ENCODE data around the gene DCDC2C.

DCDC2C gene

DNA sequence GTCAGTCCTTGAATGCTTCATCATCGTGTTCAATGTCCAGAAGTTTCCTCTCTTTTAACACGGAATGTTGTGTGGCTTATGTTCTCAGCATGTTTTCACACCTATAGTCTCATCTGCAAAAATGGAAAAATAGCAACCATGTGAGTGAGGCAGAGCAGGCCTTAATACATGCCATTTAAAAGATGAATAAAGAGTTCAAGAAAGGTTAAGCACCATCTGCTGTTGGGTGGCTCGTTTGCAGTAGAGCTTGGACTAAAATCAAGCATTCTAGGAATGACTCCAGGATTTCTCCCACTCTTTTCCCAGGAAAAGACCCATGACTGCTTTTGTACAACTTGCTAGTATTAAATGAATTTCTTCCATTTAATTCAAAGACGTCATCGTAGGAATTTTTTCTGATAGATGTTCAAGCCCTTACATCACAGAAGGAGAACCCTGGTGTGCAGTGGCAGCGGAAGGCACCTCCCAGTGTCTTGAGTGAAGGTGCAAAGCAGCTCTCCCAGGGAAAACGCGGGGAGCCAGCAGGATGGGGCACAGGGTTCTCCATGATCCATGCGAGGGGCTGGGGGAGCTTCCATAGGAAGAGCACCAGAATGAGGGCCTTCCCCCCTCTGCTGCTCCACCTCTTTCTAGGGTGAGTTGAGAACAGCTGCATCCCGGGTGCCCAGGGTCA, 9.6 kb downstream of the DCDC2C start:
- no peak for DNase-seq

DNA sequence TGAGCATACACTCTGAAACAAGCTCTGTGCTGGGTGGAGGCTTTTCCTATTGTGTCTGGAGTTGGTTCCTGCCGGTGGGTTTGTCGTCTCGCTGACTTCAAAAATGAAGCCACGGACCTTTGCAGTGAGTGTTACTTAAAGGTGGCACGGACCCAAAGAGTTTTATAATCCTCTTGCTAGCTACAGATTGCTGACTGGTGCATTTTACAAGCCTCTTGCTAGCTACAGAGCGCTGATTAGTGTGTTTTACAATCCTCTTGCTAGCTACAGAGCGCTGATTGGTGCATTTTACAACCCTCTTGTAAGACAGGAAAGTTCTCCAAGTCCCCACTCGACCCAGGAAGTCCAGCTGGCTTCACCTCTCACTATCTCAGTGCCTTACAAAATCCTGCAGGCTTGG, 15.3 kb downstream of the DCDC2C start:
- no peak for DNase-seq

DNA sequence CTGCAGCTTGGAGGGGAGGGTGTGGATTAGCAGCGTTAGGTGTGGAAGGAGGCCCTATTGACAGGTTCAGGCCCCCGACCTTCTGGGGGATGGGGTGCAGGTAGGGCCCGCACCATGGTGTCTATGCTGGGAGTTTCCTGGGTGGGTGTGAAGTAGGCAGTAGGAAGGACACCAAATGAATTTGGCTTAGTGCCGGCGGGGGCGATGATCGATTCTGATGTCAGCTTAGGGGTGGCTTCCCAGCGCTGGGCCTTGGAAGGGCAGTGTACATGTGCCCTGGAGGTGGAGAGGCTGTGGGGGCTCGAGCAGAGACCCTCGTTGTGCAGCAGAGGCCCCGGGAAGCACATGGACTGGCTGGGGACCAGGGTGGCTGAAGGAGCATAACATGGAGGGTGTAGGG, 21.6 kb downstream of the DCDC2C start:
- no peak for DNase-seq

DNA sequence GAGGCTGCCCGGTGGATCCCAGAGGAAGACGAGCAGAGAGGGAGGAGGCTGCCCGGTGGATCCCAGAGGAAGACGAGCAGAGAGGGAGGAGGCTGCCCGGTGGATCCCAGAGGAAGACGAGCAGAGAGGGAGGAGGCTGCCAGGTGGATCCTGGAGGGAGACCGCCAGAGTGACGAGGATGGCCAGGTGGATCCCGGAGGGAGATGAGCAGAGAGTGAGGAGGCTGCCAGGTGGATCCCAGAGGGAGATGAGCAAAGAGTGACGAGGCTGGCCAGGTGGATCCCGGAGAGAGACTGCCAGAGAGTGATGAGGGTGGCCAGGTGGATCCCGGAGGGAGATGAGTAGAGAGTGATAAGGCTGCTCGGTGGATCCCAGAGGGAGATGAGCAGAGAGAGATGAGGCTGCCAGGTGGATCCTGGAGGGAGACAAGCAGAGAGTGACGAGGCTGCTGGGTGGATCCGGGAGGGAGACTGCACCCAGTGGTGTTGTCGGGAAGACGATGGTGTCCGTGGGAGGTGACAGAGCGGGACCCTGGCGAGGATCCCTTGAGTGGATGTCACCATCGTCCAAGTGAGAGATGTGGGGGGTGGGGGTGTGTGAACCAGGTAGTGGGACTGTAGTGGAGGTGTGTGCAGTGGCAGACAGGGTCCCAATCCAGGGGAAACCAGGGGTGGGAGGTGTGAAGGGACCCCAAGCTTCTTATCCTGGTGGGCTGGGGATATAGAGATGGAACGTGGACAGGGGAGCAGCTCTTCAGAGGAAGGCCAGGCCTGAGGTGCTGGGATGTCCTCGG, 22.3 kb downstream of the DCDC2C start:
- DNase-seq: no peak

DNA sequence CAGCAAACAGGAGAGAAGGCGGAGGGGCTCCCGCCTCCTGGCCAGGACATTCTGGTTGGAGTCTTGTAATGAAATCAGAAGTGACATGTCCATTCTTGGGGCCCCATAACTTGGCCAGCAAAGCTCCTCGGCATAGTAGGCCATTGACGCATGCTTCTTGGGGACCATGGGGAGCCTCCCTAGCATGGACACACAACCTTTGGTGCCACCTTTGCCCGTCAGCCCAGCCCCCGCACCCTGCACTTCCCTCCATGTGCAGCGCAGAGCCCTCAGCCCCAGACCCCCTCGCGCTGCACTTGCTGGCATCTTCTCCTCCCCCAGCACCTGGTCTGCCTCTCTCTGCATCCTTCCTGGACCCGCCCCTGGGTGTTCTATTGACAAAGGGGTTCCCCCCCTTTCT, 23.1 kb downstream of the DCDC2C start:
- DNase-seq: no peak

DNA sequence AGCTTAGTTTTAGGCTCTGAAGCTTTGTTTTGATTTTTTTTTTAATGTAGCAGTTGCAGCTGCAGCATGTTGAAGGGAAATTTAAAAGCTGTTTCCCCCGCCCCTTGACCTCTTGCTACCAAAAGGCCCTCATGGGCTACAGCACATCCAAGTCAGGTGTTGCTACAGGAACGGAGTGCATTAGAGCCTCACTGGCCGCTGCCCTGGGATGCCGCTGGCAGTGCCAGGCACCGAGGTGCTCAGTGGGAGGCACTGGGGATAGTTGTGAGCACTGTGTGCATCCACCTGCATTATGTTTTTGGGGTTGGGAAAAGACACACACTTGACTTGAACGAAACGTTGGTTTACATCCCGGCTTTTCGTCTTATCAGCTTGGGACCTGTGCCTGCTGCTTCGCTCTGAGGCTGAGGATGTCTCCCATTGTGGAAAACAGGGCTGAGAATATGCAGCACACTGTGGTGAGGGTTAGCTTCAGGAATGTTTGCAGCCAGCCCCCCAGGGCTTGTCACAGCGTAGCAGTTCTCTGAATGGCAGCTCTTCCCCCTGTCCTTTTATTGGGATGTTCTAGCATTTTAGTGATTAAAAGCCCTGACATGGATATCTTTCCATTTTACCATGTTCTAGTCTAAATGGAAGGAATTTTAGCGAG, 24.1 kb downstream of the DCDC2C start:
- no peak for DNase-seq

DNA sequence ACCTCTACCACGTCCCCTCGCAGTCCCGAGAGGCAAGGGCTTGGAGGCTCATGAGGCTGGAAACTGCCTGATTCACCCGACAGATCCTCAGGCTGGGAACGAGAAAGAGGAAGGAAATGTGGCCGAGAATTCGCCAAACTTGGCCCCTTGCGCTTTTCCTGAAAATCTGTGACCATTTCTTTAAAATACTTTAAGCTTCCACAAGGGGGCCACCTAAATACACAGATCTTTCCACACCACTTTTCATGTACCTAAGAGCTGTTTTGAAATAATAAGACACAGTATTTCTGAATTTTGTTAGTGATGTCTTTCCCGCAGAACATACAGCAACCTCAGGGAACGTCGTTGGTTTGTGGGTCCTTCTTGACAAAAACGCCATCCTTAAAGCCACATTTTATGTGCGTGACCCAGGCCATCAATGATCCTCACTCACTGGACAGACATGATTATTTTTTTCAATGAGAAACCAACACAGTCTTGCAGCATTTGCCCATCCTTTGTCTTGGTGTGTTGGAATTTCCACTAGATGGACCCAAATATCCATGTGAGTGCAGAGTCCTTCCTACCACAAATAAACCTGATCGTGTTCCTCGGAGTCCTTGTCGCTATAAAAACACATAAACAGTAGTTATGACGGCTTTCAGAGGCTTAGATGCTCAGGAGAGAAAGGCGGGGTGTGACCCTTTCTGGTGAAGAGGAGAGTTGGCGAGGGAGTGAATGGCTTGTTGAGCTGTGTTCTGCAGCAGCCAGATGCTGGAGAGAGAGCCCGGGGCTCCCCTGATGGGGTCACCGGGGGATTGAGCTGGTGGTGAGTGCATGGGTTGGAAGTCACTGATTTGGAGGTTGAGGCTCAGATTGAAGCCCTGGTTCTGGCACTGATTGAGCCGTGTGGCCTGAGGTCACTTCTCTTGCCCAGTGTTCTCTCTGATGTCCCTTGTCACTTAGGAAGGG, 25.0 kb downstream of the DCDC2C start:
- DNase-seq: no peak

DNA sequence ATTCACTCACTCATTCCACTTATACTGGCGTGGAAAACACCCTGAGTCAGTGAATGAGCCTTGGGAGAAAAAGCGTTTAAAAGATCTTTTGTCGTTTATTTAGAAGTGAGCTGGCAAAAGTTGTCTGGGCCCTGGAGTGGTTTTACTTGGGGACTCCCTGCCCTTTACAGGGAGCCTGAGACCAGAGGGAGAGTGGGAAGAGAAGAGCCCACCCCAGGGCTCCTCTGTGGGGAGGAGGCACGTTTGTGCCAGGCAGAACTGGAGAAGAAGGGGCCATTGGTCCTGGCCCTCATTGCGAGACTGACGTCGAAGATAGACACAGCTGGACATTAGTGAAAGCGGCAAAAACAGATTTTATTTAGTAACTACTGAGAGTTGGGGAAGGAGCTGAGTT, 25.7 kb downstream of the DCDC2C start:
- DNase-seq: no peak

DNA sequence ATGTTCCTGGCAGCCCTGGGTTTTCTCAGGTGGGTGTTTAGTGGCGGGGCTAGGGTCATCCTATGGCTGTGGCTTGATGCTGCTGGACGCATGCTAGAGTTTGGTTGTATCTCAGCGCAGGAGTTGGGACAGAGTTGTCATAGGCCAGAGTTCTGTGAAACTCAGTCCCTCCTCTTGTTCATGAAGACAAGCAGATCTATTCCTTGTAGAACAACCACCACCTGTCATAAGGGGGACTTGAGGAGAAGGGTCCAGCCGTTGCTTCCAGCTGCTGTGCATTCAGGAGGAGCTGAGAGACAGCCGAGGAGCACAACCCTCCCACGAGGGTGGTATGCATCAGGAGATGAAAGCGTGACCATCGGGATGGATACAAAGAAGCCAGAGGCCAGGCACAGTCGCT, 26.4 kb downstream of the DCDC2C start:
- no peak for DNase-seq

DNA sequence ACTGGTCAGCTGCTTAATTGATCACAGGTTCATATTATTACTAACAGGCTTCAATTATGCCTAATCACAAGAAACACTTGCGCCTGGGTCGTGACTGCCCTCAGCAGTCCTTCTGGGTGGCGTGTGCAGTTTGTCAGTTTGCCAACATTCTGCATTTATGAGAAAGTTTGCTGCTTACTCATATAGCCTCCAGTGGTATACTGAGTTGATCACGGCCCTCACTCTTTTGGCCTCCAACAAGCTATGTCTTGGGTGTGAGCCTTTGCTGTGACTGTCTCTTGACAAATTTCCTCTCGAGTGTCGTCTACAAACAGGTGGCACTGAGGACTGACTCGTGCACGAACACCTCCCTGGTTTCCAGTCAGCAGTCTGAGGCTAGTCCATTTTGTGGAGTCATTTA, 27.3 kb downstream of the DCDC2C start:
- no peak for DNase-seq

DNA sequence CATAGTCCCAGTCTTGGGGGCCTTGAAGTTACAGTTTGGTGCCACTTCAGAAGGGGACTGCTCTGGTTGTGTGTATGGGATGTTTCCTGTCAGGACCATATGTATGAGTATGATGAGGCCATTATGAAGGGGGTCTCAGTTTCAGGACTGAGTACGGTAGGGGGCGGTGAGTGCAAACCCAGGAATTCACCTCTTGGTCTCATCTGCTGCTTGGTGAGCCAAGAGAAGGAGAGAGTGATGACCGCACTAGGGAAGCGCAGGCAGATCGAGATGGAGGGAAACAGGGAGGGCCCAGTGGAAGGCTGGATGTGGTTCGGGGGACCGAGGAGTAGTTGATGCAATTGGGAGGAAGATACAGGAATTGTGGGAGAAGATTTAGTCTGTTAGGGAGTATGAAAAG, 28.5 kb downstream of the DCDC2C start:
- DNase-seq: no peak

DNA sequence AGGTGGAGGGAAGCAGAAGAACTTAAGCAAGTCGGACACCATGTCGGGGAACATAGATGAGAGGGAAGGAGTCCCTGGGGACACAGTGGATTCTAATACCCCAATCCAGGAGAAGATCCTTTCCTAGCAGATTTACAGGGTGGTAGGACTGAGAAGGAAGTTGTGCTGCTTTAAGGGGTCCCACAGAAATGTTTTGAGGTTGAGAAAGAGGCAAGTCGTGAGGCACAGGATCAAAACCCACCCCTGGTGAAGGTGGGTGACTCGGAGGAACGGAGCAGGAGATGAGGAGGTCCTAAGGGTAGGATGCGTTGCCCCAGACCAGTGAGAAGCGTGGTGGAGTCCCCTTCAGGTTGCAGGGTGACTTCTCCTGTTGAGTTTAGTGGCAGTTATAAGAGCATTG, 32.7 kb downstream of the DCDC2C start:
- no peak for DNase-seq

DNA sequence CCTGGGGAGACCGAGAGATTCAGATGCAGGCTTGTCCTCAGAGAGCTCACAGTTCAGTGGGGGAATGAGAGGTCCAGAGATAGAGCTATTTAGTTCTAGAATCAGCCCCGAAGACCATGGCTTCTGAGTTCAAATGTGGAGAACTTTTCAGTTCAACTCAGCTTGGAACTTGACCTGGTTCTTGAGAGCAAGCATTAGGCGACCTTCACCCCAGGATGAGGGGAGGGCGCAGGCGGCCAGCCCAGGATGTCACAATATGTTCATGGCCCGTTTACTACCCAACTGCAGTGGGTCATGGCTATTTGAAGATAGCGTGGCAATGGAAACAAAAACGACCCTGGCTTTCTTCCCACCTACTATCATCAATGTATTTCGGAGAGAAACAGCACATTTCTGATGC, 33.8 kb downstream of the DCDC2C start:
- no peak for DNase-seq

DNA sequence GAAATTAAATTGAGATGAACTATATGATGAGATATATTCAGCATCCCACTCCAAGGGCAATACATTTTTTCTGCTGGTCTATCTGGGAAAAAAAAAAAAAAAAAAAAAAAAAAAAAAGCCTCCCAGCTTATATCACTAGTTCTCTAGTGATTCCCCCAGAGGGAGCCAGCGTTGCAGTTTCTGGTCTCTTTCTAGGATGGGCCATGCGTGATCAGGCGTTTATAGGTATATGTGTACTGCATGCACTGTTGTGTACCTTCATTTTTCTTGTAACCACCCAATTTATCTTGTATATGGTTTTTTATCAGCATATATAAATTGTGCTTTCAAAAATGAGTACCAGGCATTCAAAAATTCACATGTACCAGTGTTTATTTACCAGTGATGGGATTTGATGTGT, 35.1 kb downstream of the DCDC2C start:
- DNase-seq: no peak

DNA sequence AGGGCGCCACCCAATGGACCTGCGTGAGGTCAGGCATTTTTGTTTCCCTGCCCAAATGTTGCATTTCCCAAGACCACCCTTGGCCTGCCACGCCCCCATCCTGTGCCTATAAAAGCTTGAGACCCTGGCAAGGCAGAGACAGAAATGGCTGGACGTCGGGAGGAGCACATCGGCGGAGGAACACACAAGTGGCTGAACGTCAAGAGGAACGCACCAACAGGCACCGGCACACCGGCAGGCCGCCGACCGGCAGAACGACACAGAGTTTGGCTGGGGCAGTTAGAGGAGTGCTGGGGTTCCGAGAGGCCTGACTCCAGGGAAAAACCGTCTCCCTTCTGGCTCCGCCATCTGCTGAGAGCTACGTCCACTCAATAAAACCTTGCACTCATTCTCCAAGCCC, 35.9 kb downstream of the DCDC2C start:
- DNase-seq: no peak

DNA sequence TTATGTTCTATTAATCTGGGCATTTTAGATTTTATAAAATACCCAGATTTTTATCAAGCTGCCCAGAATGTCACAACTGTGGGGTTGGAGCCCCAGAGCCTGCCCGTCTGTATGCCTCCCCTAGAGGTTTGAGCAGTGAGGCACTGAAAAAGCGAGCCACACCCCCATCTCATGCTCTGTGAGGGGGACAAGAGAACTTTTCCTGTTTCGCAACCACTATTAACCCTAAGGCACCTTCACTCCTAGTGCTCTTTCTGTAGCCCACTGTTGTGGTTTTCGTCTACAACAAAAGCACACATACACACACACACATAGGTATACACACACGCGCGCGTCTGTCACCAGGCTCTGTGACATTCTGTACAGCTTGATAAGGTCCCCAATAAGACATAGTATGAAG, 38.0 kb downstream of the DCDC2C start:
- DNase-seq: no peak

DNA sequence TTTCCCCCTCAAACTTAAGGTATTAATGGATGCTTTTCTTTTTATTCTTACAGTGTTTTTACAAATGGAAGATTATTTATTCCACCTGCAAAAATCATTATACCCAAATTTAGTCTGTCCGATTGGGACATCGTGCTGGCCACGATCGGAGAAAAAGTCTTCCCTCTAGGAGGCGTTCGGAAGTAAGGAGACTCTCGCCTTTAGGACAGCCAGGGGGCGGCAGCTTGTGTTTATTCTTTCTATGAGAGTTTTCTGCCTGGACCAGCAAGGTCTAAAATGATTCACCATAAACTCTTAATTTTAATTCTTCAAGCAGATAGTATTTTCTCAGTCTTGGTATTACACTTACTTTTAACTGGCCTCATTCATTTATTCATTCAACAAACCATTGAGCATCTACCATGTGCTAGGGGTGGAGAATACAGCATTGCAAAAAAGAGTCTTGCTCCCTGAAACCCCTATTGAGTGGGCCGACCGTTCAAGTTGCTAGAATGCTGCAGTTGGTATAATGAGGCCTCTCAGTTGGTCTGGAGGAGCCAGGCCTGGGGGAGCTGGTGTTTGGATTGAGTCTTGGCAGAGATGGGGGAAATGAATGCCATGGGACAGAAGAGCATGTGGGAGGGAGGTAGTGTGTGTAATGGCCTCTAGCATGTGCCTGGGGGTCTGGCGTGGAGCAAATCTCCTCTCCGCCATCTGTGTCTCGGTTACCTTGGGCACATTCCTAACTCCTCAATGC, 38.7 kb downstream of the DCDC2C start:
- DNase-seq: no peak

DNA sequence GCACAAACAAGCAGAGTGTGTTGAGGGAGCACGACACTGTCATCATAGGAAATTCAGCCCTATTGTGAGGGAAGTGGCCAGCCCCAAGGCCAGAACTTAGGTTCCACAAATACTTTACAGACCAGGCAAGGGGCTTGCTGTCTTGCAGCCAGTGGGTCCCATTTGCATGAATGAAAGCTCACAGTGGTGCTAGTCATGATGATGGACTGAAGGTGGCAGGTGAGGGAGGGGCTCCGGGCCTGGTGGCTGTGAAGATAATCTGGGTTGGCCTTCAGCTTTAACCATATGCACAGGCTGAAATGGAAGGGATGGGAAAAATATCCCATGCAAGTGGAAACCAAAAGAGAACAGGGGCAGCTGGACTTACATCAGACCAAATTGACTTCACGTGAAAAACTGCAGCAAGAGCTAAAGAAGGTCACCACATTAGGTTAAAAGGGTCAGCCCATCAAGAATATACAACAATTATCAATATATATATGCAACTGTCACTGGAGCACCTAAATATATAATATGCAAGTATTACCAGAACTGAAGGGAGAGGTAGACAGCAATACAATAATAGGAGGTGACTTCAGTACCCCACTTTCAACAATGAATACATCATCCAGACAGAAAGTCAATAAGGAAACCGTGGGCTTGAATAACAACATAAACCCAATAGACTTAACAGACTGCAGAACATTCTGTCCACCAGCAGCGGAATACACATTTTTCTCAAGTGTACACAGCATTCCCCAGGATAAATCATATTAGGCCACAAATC, 39.6 kb downstream of the DCDC2C start:
- DNase-seq: no peak

DNA sequence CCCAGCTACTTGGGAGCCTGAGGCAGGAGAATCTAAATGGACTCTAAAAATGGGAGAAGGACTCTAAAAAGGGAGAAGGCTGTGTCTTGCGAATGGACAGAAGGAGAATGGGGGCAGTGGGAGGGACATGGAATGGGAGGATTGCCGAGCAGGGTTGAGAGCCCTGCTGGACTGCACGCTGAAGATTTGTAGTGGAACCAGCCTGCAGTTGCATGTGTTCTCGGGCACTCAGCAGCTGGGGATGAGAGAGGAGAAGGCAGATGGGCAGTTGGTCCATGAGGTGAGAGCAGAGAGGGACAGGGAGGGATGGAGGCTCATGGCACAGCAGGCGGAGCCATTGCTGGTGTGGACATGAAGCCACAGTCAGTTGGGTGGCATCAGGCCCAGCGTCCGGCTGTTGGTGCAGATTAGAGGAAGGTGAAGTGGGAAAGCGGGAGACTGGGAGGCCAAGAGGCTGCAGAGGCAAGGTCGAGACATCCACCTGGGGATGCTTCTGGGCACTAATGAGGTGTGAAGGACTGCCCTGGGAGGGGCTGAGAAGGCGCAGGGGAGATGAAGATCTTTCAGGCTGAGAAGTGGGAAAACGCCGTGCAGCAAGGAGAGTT, 40.7 kb downstream of the DCDC2C start:
- DNase-seq: no peak

DNA sequence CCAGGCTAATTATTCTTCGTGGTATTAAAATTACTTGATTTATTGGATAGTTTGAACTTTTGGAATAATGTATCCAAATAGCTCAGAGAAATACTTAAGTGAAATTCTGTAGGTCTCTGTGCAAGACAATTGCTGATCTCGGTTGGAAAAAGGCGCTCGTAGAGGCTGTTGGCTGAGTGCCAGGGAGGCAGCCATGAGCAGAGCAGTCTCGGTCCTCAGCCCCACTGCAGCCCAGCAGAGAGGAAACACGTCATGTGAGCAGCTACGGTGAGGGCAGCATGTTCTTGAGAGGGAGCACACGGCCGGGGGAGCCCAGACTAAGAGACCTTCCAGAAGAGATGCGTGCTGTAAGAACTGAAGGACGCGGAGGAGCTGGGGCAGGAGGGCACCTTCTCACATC, 42.5 kb downstream of the DCDC2C start:
- DNase-seq: no peak

DNA sequence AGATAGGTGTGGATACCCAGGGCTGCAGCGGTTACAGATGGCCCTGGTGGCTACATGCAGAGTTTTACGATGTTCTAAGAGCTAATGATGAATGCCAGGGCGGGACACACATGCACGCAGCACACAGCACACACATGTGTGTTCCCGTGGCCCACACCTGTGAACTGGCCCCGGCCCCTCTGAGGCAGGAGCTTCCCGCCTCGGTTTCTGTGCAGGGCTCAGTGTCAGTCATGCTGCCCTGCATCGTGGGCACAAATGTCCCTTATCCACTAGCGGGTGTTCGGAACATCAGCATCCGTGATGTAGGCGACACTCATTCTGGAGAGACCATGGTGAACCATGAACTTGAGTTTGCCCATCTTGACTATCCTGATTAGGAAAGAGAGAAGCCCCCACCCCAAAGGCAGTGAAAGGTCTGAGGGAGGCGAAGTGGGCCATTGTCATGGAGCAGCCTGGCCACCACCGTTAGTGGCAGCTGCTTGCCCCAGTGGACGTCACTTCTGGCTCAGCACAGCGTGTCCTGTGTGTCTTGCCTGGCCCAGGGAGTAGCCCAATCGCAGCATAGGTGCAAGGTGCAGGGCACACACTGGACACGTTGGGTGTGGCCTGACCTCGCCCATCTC, 43.8 kb downstream of the DCDC2C start:
- no peak for DNase-seq

Measured in CD4-positive, alpha-beta T cell treated with Interleukin-6 for 4 hours (primary cell).